GM23338 (cell line): ENCODE data around the gene CDX1. TPM values are rescaled to one million over a fixed set of nuclear protein-coding genes. Genes with fewer than 3 reads are reported as not detected.

ENCODE experiments used
- ATAC-seq: fragments of 200-7000 bp; cut with Tn5 transposase; 3 replicates; pipeline ENCODE4 v1.9.1; 2020
- DNase-seq: peaks from one replicate; pipeline ENCODE4 v3.0.0-alpha.2; 2015; ENCODE audit warnings: low spot score
- H2AFZ ChIP-seq: fragments of 200-600 bp; sonication (generic); 2 replicates; pipeline ENCODE4 v1.8.0; 2016; ENCODE audit warnings: antibody characterized with exemption, mild to moderate bottlenecking, moderate library complexity
- H3F3A ChIP-seq: fragments of 200-600 bp; sonication (generic); replicated peaks from 2 replicates; pipeline ENCODE4 v1.8.0; 2017; ENCODE audit warnings: antibody characterized with exemption, mixed run types, low read depth
- H3K27ac ChIP-seq: fragments of 200-600 bp; sonication (generic); 2 replicates; pipeline ENCODE4 v1.6.1; 2016; ENCODE audit warnings: low read depth
- H3K27me3 ChIP-seq: fragments of 200-600 bp; sonication (generic); 2 replicates; pipeline ENCODE4 v1.8.0; 2016; ENCODE audit warnings: mild to moderate bottlenecking, mixed run types, moderate library complexity; ENCODE audit not compliant: insufficient read depth
- H3K36me3 ChIP-seq: fragments of 200-600 bp; sonication (generic); 2 replicates; pipeline ENCODE4 v1.8.0; 2016; ENCODE audit warnings: mild to moderate bottlenecking; ENCODE audit not compliant: insufficient read depth
- H3K4me1 ChIP-seq: fragments of 200-600 bp; sonication (generic); 2 replicates; pipeline ENCODE4 v1.8.0; 2016; ENCODE audit warnings: mild to moderate bottlenecking, moderate library complexity; ENCODE audit not compliant: insufficient read depth
- H3K4me2 ChIP-seq: fragments of 200-600 bp; sonication (generic); 2 replicates; pipeline ENCODE4 v1.7.1; 2017; ENCODE audit warnings: mixed run types
- H3K4me3 ChIP-seq: fragments of 200-600 bp; sonication (generic); 2 replicates; pipeline ENCODE4 v1.6.1; 2016; ENCODE audit warnings: mixed run types
- H3K79me2 ChIP-seq: fragments of 200-600 bp; sonication (generic); replicated peaks from 2 replicates; pipeline ENCODE4 v1.8.0; 2017; ENCODE audit warnings: mild to moderate bottlenecking; ENCODE audit not compliant: insufficient read depth
- H3K9me2 ChIP-seq: fragments of 200-600 bp; sonication (generic); 2 replicates; pipeline ENCODE4 v1.8.0; 2017; ENCODE audit not compliant: insufficient read depth
- H4K20me1 ChIP-seq: fragments of 200-600 bp; sonication (generic); replicated peaks from 2 replicates; pipeline ENCODE4 v1.8.0; 2017; ENCODE audit warnings: mild to moderate bottlenecking; ENCODE audit not compliant: insufficient read depth
- H3K27ac Mint-ChIP-seq: 2 replicates; pipeline ENCODE4 v1.8.0; 2020; ENCODE audit warnings: inconsistent platforms, mild to moderate bottlenecking, moderate library complexity, mixed read lengths
- H3K27me3 Mint-ChIP-seq: 3 replicates; pipeline ENCODE4 v1.8.0; 2022; ENCODE audit warnings: low read depth, mild to moderate bottlenecking, moderate library complexity, mixed read lengths, inconsistent platforms; ENCODE audit not compliant: insufficient read depth, poor library complexity
- H3K36me3 Mint-ChIP-seq: 3 replicates; pipeline ENCODE4 v1.8.0; 2021; ENCODE audit warnings: low read depth, mild to moderate bottlenecking, inconsistent platforms, moderate library complexity, mixed read lengths
- H3K4me1 Mint-ChIP-seq: 3 replicates; pipeline ENCODE4 v1.8.0; 2020; ENCODE audit warnings: mild to moderate bottlenecking, inconsistent platforms, mixed read lengths
- H3K4me3 Mint-ChIP-seq: 3 replicates; pipeline ENCODE4 v1.8.0; 2021; ENCODE audit warnings: moderate library complexity, mild to moderate bottlenecking, inconsistent platforms, mixed read lengths
- H3K9me3 Mint-ChIP-seq: 3 replicates; pipeline ENCODE4 v1.8.0; 2020; ENCODE audit warnings: moderate library complexity, mild to moderate bottlenecking, inconsistent platforms, mixed read lengths
- CREB1 ChIP-seq: fragments of 250-450 bp; sonication (Bioruptor Pico); IDR thresholded peaks from 2 replicates; pipeline ENCODE4 v1.5.0; 2020; ENCODE audit warnings: low read depth, mild to moderate bottlenecking, moderate library complexity
- EZH2 ChIP-seq: fragments of 200-600 bp; sonication (generic); IDR thresholded peaks from one replicate; pipeline ENCODE4 v1.8.0; 2017; ENCODE audit warnings: antibody characterized with exemption, mild to moderate bottlenecking, low read depth; ENCODE audit not compliant: unreplicated experiment
- EZH2phosphoT487 ChIP-seq: fragments of 200-600 bp; sonication (generic); IDR thresholded peaks from one replicate; pipeline ENCODE4 v1.8.1; 2018; ENCODE audit warnings: antibody characterized with exemption; ENCODE audit not compliant: unreplicated experiment
- JUNB ChIP-seq: IDR thresholded peaks from one replicate; pipeline ENCODE4 v1.6.1; 2016; ENCODE audit warnings: antibody characterized with exemption; ENCODE audit not compliant: unreplicated experiment
- NANOG ChIP-seq: IDR thresholded peaks from 2 replicates; pipeline ENCODE4 v1.6.1; 2016; ENCODE audit warnings: antibody characterized with exemption, borderline replicate concordance
- POLR2AphosphoS5 ChIP-seq: IDR thresholded peaks from 2 replicates; pipeline ENCODE4 v1.6.1; 2016; ENCODE audit warnings: antibody characterized with exemption, low read depth
- STAT1 ChIP-seq: IDR thresholded peaks from one replicate; pipeline ENCODE4 v1.6.1; 2016; ENCODE audit warnings: antibody characterized with exemption; ENCODE audit not compliant: unreplicated experiment
- ZNF114 ChIP-seq: fragments of 250-450 bp; sonication (Bioruptor Pico); IDR thresholded peaks from 2 replicates; pipeline ENCODE4 v1.5.0; 2020; ENCODE audit warnings: mild to moderate bottlenecking, moderate library complexity
- ZNF331 ChIP-seq: fragments of 250-450 bp; sonication (Bioruptor Pico); IDR thresholded peaks from 2 replicates; pipeline ENCODE4 v1.5.0; 2020; ENCODE audit warnings: low read depth, mild to moderate bottlenecking, moderate library complexity
- polyA plus RNA-seq: library from polyadenylated mRNA; unstranded; fragments of >200 nt; fragmentation: Nextera tagmentation; extraction: Ambion mirVana; gene quantifications from 2 replicates; pipeline ENCODE4 v1.2.1, GENCODE V29; 2016
- total RNA-seq: library from RNA; depleted of rRNA; stranded (reverse); fragments of >200 nt; shearing (Covaris generic); gene quantifications from 2 replicates; pipeline ENCODE4 v1.2.3, GENCODE V29; 2014
- TF ChIP-seq, protein P1 (sequence below): IDR thresholded peaks from one replicate; pipeline ENCODE4 v1.6.1; 2018; ENCODE audit warnings: antibody characterized with exemption; ENCODE audit not compliant: unreplicated experiment
- TF ChIP-seq, protein P2 (sequence below): IDR thresholded peaks from 2 replicates; pipeline ENCODE4 v1.6.1; 2016; ENCODE audit warnings: antibody characterized with exemption
- TF ChIP-seq, protein P3 (sequence below): fragments of 250-450 bp; sonication (Bioruptor Pico); IDR thresholded peaks from 2 replicates; pipeline ENCODE4 v1.5.0; 2020; ENCODE audit warnings: mild to moderate bottlenecking, moderate library complexity

Gene CDX1
- total and polyA plus RNA-seq, 2 experiments from 2014 or later = not detected

DNA sequence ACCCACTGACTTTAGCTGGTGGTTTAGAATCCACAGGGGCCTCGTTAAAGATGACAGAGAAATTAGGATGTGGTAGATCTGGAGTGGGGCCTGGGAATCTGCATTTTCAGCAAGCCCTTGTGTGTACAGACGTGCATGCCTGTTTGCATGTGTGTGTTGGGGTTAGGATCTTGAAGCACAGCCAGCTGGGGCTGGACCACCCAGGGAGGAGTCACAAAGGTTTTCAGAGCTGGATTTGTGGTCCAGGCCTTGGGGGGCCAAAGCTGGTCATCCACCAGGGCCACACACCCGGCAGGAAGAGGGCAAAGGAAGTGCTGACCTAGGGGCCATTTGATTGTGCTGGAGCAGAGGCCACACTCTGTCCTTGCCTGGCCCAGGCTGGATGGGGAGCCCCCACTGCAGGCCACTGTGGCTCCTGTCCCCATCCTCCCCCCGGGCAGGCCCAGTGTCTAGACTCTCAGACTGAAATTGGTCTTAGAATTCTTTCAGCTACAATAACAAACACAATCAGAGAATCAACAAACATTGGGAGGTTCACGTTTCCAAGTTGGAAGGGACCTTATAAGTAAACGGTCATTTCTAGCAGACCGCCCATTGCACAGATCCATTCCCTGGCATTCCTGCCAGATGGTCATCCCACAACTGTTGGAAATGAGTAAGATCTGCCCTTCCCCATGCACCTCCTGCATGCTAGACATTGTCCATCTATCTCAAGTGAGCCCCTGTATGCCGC is 10.3 kb downstream of the CDX1 start (continued):
- TF ChIP-seq, protein P1, sequence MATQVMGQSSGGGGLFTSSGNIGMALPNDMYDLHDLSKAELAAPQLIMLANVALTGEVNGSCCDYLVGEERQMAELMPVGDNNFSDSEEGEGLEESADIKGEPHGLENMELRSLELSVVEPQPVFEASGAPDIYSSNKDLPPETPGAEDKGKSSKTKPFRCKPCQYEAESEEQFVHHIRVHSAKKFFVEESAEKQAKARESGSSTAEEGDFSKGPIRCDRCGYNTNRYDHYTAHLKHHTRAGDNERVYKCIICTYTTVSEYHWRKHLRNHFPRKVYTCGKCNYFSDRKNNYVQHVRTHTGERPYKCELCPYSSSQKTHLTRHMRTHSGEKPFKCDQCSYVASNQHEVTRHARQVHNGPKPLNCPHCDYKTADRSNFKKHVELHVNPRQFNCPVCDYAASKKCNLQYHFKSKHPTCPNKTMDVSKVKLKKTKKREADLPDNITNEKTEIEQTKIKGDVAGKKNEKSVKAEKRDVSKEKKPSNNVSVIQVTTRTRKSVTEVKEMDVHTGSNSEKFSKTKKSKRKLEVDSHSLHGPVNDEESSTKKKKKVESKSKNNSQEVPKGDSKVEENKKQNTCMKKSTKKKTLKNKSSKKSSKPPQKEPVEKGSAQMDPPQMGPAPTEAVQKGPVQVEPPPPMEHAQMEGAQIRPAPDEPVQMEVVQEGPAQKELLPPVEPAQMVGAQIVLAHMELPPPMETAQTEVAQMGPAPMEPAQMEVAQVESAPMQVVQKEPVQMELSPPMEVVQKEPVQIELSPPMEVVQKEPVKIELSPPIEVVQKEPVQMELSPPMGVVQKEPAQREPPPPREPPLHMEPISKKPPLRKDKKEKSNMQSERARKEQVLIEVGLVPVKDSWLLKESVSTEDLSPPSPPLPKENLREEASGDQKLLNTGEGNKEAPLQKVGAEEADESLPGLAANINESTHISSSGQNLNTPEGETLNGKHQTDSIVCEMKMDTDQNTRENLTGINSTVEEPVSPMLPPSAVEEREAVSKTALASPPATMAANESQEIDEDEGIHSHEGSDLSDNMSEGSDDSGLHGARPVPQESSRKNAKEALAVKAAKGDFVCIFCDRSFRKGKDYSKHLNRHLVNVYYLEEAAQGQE = no peak
- TF ChIP-seq CREB1 (CRISPR knock-in tag) (no peak), NANOG (no peak), EZH2 (no peak), EZH2phosphoT487 (no peak)

DNA sequence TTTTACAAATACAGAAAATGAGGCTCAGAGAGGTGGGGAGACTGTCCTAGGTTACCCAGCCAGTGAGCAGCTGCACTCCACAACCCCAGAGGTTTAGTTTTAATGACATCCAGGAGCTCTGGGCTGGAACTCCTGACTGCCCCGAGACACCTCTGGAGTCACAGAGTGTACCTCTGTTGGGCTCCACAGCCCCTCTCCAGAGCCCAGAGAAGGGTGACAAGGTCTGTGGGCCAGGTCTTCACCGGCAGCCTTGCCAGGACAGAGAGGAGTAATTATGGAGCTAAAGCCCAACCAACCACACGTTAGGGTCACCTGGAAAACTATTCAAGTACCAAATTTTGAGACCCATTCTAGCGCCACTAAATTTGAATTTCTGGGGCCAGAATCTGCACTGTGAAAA is 11.1 kb downstream of the CDX1 start:
- Histone ChIP-seq H3K36me3 (no peaks in the 10 kb centered on the region), H3K79me2 (no peaks in the 10 kb centered on the region), H4K20me1 (no peaks in the 10 kb centered on the region), H3K4me2 (no peak overlapping the region), H3K4me3 (no peak overlapping the region), H3K27me3 (no peaks in the 10 kb centered on the region), H3K4me1 (no peaks in the 10 kb centered on the region), H3K27ac (no peak overlapping the region), H3K9me2 (no peaks in the 10 kb centered on the region), H3F3A (no peaks in the 10 kb centered on the region), H2AFZ (no peak overlapping the region)
- no peak for DNase-seq
- ATAC-seq = no peak
- no peak overlapping the region for H3K27ac Mint-ChIP-seq
- H3K4me3 Mint-ChIP-seq = no peak overlapping the region
- H3K9me3 Mint-ChIP-seq = no peaks in the 10 kb centered on the region
- H3K36me3 Mint-ChIP-seq = no peaks in the 10 kb centered on the region
- peaks cover 7% of the 10 kb centered on the region; the same call in 2 of the 3 replicates for H3K4me1 Mint-ChIP-seq
- peaks cover 21% of the 10 kb centered on the region for H3K27me3 Mint-ChIP-seq
- TF ChIP-seq EZH2 (no peak), EZH2phosphoT487 (no peak), JUNB (no peak), ZNF331 (CRISPR knock-in tag) (no peak), ZNF114 (CRISPR knock-in tag) (no peak), POLR2AphosphoS5 (no peak), STAT1 (no peak), CREB1 (CRISPR knock-in tag) (no peak)
- TF ChIP-seq, protein P2, sequence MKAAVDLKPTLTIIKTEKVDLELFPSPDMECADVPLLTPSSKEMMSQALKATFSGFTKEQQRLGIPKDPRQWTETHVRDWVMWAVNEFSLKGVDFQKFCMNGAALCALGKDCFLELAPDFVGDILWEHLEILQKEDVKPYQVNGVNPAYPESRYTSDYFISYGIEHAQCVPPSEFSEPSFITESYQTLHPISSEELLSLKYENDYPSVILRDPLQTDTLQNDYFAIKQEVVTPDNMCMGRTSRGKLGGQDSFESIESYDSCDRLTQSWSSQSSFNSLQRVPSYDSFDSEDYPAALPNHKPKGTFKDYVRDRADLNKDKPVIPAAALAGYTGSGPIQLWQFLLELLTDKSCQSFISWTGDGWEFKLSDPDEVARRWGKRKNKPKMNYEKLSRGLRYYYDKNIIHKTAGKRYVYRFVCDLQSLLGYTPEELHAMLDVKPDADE = no peak
- TF ChIP-seq, protein P3, sequence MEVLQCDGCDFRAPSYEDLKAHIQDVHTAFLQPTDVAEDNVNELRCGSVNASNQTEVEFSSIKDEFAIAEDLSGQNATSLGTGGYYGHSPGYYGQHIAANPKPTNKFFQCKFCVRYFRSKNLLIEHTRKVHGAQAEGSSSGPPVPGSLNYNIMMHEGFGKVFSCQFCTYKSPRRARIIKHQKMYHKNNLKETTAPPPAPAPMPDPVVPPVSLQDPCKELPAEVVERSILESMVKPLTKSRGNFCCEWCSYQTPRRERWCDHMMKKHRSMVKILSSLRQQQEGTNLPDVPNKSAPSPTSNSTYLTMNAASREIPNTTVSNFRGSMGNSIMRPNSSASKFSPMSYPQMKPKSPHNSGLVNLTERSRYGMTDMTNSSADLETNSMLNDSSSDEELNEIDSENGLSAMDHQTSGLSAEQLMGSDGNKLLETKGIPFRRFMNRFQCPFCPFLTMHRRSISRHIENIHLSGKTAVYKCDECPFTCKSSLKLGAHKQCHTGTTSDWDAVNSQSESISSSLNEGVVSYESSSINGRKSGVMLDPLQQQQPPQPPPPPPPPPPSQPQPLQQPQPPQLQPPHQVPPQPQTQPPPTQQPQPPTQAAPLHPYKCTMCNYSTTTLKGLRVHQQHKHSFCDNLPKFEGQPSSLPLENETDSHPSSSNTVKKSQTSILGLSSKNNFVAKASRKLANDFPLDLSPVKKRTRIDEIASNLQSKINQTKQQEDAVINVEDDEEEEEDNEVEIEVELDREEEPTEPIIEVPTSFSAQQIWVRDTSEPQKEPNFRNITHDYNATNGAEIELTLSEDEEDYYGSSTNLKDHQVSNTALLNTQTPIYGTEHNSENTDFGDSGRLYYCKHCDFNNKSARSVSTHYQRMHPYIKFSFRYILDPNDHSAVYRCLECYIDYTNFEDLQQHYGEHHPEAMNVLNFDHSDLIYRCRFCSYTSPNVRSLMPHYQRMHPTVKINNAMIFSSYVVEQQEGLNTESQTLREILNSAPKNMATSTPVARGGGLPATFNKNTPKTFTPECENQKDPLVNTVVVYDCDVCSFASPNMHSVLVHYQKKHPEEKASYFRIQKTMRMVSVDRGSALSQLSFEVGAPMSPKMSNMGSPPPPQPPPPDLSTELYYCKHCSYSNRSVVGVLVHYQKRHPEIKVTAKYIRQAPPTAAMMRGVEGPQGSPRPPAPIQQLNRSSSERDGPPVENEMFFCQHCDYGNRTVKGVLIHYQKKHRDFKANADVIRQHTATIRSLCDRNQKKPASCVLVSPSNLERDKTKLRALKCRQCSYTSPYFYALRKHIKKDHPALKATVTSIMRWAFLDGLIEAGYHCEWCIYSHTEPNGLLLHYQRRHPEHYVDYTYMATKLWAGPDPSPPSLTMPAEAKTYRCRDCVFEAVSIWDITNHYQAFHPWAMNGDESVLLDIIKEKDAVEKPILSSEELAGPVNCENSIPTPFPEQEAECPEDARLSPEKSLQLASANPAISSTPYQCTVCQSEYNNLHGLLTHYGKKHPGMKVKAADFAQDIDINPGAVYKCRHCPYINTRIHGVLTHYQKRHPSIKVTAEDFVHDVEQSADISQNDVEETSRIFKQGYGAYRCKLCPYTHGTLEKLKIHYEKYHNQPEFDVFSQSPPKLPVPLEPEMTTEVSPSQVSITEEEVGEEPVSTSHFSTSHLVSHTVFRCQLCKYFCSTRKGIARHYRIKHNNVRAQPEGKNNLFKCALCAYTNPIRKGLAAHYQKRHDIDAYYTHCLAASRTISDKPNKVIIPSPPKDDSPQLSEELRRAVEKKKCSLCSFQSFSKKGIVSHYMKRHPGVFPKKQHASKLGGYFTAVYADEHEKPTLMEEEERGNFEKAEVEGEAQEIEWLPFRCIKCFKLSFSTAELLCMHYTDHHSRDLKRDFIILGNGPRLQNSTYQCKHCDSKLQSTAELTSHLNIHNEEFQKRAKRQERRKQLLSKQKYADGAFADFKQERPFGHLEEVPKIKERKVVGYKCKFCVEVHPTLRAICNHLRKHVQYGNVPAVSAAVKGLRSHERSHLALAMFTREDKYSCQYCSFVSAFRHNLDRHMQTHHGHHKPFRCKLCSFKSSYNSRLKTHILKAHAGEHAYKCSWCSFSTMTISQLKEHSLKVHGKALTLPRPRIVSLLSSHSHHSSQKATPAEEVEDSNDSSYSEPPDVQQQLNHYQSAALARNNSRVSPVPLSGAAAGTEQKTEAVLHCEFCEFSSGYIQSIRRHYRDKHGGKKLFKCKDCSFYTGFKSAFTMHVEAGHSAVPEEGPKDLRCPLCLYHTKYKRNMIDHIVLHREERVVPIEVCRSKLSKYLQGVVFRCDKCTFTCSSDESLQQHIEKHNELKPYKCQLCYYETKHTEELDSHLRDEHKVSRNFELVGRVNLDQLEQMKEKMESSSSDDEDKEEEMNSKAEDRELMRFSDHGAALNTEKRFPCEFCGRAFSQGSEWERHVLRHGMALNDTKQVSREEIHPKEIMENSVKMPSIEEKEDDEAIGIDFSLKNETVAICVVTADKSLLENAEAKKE = no peak
